Dermis microvascular lymphatic vessel endothelial cell (primary cell): Measurements from ENCODE around the gene PKN2. TPM values are rescaled to one million over a fixed set of nuclear protein-coding genes. Genes with fewer than 3 reads are reported as not detected.
"Not testable (repeated sequence)": the region's sequence is repeated elsewhere in the genome, so short reads cannot be mapped to it uniquely, and the experiment has no call there.

Experiments used
- DNase-seq, 2 donors: peaks; one replicate each; pipeline versions ENCODE4 v3.0.0 to v3.0.0-alpha.2; 2010; ENCODE audit warnings: low read depth in 2 of 2
- total RNA-seq: library from RNA; depleted of rRNA; stranded (reverse); fragments of >200 nt; gene quantifications from 2 replicates; pipeline ENCODE4 v1.2.1, GENCODE V29; 2014

Gene PKN2
- total RNA-seq, 1 donor from 2014 or later, result 18.4 TPM

GRCh38 chr1:88678405-88678804, 5.7 kb upstream of the PKN2 start:
- peak in 1 of 2 donors; percentile 17 for DNase-seq

GRCh38 chr1:88680471-88680870, 3.6 kb upstream of the PKN2 start:
- DNase-seq, result no peak

- no peak for DNase-seq
Observed at GRCh38 chr1:88680911-88681622, 3.0 kb upstream of the PKN2 start.

GRCh38 chr1:88684482-88685258, 597 bp downstream of the PKN2 start:
- DNase-seq, result peak in 1 of 2 donors; percentile 71

- DNase-seq, result peak in 1 of 2 donors; percentile 19
Observed at GRCh38 chr1:88685259-88685620, 1.2 kb downstream of the PKN2 start.

- no peak for DNase-seq
Observed at GRCh38 chr1:88691540-88691939, 7.5 kb downstream of the PKN2 start.

- no peak for DNase-seq
Observed at GRCh38 chr1:88695781-88696180, 11.7 kb downstream of the PKN2 start.

GRCh38 chr1:88697503-88697902, 13.4 kb downstream of the PKN2 start:
- no peak for DNase-seq

GRCh38 chr1:88698140-88698539, 14.1 kb downstream of the PKN2 start:
- DNase-seq, result peak in 1 of 2 donors; percentile 49

DNA sequence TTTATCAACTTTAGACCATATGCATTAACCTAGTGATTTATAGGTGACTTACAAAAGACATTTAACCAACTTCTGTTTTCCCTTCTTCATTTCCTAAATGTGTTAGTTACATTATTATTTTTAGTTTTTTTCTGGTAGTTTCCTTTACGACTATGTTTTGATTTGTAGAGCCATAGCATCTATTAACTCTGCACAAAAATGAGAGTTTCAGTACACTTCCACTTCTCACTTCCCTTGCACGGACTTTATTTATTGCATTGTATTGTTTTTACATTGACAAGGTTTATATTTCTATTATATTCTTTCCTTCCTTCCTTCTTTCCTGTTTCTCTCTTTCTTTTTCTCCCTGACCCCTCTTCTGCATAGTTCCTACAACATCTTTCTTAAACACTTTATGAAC, 14.7 kb downstream of the PKN2 start:
- DNase-seq, result no peak

DNA sequence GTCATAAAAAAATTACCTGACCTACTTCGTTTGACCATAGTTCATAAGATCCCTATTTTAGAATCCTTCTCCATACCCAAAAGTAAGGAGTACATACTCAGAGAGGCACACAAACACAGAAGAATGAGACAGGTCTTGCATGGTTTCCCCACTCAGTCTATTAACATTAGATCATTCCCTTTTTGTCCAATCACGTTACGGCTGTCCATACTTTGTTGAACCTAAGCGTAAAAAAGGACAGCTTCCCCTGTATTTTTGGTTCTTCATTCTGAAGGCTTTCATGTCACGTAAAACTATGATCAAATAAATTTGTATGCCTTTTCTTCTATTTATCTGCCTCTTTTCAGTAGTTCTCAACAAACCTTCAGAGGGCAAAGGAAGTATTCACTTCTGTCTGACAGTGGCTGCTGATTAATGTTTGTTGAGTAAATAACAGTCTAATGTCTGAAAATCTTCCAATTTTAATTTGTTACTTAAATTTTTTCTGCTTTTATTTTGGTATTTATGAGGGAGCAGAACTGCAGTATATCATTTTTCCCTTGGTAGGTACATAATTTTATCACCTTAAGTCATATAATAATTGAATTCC, 16.4 kb downstream of the PKN2 start:
- DNase-seq, result no peak

DNA sequence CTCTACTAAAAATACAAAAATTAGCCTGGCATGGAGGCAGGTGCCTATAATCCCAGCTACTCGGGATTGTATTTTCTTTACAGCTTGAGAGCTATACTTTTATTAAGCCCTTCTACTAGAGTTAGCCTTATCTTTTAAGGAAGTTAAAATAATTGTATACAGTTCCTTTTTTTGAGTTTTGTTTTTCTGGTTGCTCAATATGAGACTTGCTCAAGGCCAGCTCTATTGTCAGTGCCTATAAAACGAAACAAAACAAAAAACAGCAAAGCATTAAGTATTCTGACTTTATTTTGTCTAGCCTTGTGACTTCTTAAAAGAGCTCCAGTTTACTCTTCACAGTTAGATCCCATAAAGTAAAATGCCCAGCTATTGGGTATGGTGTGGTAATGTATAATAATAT, 17.2 kb downstream of the PKN2 start:
- no peak for DNase-seq

DNA sequence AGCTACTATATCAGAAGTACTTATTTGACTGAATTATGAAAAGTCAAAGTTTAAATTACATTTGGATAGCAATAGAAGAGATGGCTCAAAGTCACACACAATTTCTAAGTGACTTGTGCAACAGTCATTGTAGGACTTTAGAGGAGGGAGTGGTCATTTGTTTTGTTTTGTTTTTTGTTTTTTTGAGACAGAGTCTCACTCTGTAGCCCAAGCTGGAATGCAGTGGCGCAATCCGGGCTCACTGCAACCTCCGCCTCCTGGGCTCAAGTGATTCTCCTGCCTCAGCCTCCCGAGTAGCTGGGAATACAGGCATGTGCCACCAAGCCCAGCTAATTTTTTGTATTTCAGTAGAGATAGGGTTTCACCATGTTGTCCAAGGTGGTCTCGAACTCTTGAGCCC, 17.7 kb downstream of the PKN2 start:
- not testable (repeated sequence) for DNase-seq

DNA sequence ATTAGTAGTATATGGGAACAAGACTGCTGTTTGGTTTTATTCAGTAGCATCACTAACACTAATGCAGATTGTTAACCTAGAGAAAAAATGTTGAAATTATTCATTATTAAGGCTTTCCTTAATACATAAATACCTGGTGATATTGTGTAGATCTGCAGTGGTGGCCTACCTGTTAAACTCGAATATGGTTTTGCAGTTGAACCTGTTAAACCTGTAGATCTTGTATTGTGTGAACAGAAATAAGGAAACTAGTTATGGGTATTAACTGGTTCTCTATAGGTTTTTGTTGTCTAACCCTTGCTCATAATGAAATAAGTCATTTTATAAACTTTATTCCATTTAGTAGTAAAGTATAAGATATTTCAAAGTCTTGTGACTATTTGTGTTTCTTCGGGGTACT, 23.9 kb downstream of the PKN2 start:
- DNase-seq, result no peak

- not testable (repeated sequence) for DNase-seq
Observed at GRCh38 chr1:88712907-88713306, 28.8 kb downstream of the PKN2 start.

- DNase-seq, result not testable (repeated sequence)
Observed at GRCh38 chr1:88716571-88716970, 32.5 kb downstream of the PKN2 start.

GRCh38 chr1:88722492-88722891, 38.4 kb downstream of the PKN2 start:
- DNase-seq, result no peak

DNA sequence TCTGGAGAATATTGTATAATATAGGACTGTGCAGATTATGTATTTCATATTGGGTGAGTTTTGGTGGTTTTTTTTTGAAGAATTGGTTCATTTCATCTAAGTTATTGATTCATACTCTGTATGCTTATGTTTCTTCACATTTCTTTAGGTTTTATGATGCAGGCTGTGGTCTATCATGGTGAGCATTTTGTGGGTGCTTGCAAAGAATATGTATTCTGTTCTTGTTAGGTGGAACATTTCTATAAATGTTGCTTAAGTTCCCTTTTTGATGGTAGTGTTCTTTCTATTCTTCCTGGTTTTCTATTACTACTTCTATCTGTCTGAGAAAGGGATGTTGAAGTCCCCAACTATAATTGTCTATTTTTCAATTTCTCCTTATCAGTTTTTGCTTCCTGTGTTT, 42.6 kb downstream of the PKN2 start:
- DNase-seq, result no peak

- DNase-seq, result no peak
Observed at GRCh38 chr1:88727205-88727604, 43.1 kb downstream of the PKN2 start.

DNA sequence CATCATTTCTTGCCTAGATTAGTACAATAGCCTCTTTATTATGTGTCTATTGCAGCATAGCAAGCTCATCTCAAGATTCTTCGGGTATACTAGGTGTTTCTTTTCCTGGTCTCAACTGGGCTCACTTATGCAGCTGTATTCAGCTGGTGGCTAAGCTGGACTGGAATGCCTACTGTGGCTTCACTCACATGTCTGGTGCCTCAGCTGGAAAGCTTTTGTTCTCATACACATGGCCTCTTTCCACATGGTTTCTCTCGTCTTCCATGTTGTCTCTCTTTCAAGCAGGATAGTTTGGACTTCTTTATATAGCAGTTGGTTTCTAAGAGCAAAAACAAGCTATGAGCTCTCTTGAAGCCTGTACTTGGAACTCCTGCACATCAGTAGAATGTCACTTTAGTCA, 45.2 kb downstream of the PKN2 start:
- no peak for DNase-seq

GRCh38 chr1:88730132-88730675, 46.1 kb downstream of the PKN2 start:
- no peak for DNase-seq

GRCh38 chr1:88730995-88731394, 46.9 kb downstream of the PKN2 start:
- no peak for DNase-seq
